GM12801 (cell line): ENCODE results near the gene GPATCH3.

ENCODE experiments used
- TF ChIP-seq, protein P1 (sequence below): IDR thresholded peaks from one replicate; pipeline ENCODE4 v1.5.1; 2011; ENCODE audit warnings: control low read depth; ENCODE audit not compliant: insufficient read length; ENCODE audit errors: extremely low read depth

GPATCH3 gene

DNA sequence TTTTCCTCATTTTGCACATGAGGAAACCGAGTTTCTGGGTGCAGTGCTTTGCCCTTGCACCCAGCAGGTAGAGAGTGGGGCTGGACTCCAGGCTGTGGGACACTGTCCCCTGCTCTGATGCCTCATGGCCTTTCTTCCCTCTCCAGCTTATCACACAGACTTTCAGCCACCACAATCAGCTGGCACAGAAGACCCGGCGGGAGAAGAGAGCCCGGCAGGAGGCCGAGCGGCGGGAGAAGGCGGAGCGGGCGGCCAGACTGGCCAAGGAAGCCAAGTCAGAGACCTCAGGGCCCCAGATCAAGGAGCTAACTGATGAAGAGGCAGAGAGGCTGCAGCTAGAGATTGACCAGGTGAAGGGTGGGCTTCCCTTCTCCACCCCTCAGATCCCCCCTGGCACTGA is 41.0 kb upstream of the GPATCH3 start:
- TF ChIP-seq, protein P1, sequence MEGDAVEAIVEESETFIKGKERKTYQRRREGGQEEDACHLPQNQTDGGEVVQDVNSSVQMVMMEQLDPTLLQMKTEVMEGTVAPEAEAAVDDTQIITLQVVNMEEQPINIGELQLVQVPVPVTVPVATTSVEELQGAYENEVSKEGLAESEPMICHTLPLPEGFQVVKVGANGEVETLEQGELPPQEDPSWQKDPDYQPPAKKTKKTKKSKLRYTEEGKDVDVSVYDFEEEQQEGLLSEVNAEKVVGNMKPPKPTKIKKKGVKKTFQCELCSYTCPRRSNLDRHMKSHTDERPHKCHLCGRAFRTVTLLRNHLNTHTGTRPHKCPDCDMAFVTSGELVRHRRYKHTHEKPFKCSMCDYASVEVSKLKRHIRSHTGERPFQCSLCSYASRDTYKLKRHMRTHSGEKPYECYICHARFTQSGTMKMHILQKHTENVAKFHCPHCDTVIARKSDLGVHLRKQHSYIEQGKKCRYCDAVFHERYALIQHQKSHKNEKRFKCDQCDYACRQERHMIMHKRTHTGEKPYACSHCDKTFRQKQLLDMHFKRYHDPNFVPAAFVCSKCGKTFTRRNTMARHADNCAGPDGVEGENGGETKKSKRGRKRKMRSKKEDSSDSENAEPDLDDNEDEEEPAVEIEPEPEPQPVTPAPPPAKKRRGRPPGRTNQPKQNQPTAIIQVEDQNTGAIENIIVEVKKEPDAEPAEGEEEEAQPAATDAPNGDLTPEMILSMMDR, result no peak

DNA sequence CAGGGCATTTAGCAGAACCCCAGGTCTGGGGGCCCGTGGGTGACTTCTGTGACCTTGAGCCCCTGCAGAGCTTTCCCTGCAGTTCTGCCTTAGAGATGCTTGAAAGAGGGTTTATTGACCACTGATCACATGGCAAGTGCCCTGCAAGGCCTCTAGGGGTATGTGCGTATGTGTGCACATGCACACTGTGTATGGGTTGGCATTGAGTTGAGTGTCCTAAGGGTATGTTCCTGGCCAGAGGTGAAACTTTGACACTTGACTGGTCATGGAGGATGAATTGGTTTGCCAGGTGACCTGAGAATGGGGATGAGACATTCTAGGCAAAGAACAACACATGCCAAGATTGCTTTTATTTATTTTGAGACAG is 38.4 kb upstream of the GPATCH3 start:
- TF ChIP-seq, protein P1, result no peak

DNA sequence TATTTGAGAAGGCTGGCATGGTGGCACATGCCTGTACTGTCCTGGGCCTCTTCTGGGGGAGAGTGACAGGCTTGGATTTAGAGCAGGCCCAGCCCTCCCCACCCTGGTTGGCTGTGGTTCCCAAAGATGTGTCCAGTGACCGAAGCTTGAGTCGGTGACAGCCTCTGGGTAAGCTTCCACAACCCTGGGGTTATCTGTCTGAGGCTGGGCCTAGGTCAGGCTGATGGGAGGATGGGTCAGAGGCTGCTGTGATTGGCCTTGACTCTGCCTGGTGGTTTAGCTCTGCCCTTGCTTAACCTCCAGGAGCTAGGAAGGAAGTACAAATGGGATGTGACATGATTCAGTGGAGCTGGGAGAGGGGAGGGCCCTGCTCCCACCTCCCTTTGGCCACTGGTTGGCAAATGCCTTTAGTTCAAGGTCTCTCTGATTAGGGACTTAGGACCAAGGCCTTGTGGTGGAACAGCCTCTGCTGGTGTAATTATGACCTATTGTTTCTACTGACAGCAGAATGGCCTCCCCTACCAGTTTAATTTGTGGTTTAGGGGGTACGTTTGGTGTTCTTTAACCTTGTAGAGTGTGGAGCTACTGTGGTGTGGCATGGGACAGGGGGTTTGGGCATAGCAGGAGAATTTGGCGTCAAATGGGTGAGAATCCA is 37.9 kb upstream of the GPATCH3 start:
- TF ChIP-seq, protein P1, result no peak

DNA sequence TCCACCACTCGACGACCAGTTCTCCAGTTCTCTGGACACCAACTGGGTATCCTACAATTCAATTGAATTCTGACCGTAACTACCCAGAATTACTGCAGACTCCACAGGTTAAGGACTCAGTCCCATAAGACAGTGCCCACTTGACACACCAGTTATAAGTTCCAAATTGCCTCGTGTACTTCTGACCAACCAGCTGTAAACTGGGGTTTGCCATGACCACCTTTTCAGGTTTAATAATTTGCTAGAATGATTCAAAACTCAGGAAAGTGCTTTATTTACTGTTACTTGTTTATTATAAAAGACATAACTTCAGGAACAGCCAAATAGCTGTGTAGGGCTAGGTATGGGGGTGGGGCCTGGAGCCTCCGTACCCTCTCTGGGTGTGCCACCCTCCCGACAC is 36.6 kb upstream of the GPATCH3 start:
- TF ChIP-seq, protein P1, result no peak

DNA sequence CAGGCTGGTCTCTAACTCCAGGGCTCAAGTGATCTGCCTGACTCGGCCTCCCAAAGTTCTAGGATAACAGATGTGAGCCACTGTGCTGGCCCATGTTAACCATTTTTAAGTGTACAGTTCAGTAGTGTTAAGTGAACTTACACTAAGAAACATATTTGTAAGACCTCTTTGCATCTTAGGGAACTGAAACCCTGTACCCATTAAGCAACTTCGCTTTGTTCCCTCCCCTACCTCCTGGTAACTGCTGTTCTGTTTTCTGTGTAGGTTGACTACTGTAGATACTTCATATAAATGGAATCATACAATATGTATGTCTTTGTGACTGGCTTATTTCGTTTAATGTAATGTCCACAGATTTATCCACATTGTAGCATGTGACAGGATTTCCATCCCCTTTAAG is 32.3 kb upstream of the GPATCH3 start:
- TF ChIP-seq, protein P1, result no peak

DNA sequence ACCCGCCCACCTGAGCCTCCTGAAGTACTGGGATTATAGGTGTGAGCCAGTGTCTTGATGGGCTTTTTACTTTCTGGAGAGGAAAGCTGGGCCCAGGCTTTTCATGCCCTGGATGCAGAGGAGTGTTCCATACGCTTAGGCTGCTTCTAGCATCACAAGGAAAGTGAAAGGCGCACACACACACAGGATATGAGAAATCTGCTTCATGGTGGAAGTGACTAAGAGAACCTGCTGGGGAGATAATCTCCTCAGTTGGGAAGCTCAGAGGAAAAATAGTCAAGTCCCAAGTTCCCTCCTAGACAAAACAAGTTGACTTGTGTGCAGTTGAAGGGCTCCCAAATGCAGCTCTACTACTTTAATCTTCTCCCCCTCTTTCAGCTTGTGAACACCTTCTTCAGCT is 23.4 kb upstream of the GPATCH3 start:
- TF ChIP-seq, protein P1, result no peak

DNA sequence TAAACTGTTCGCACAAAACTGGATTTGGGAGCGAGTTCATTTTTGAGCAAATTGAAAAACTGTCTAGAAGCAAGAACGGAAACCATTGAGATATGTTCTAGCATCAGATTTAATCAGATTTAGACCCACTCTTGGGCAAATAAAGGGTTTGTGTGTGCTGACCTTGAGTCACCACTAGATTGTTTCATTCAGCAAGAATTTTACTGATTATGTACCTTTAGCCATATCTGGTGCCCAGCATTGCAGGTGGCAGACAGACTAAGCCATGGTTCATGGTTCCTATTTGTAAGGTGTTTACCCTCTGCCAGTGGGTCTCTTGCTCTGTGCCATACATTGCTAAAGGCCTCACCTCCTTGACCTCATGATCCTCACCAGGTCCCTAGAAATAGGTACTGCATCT is 22.6 kb upstream of the GPATCH3 start:
- TF ChIP-seq, protein P1, result no peak

DNA sequence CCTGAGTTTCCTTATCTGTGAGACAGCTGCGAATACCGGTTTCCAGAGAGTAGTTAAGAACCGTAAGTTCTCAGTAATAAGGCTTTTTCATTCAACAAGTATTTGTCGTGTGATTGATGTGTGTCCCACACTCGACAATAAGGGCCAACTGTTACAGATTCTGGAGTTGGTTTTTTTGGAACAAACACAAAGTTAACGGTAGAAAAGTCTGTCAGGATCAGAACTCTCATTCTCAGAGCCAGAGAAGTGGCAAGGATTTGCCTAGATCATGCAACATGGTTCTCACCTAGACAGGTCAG is 22.1 kb upstream of the GPATCH3 start:
- TF ChIP-seq, protein P1, result no peak
